ENCODE measurements around the gene IGFBP4.
"Not testable (repeated sequence)": the region's sequence is repeated elsewhere in the genome, so short reads cannot be mapped to it uniquely, and the experiment has no call there.

IGFBP4 gene

GRCh38 chr17:40443196-40443987, at the start of gene IGFBP4:
Gene IGFBP4, plus strand, starts transcription at chr17:40443450. Its CDS starts 286 bp downstream, at chr17:40443736.
- in situ Hi-C loops (cut with MboI; ENCODE audit: low sequenced_read_pairs): no loop called here

GRCh38 chr17:40399185-40399584, 44.1 kb upstream of the IGFBP4 start:
- DNase-seq (ENCODE audit: low spot score in 2 of 2): peak in 1 of 2 experiments; percentile 32
- in situ Hi-C loops (cut with MboI; ENCODE audit: low sequenced_read_pairs): loop anchor here (25.0 kb wide), 1 partner anchor 1488 kb away; no protein-coding TSS in a partner anchor
- peaks cover 100% of the 10 kb centered on the region for H3K36me3 ChIP-seq (replicated peaks)

More at GRCh38 chr17:40443196-40443987, at the start of gene IGFBP4:
- Histone ChIP-seq H3K36me3 (replicated peaks) (no peaks in the 10 kb centered on the region), H3K27me3 (ENCODE audit: low read depth) (no peaks in the 10 kb centered on the region), H3K9me3 (no peaks in the 10 kb centered on the region), H3K4me1 (peaks cover 14% of the 10 kb centered on the region), H3K4me3 (peak within 1 kb of the TSS; percentile 36)
- DNase-seq (ENCODE audit: low spot score in 2 of 2): peak; percentile 64 to 88

GRCh38 chr17:40402668-40403067, 40.6 kb upstream of the IGFBP4 start:
- DNase-seq (ENCODE audit: low spot score in 2 of 2): no peak
- in situ Hi-C loops (cut with MboI; ENCODE audit: low sequenced_read_pairs): no loop called here
- H3K36me3 ChIP-seq (replicated peaks): peaks cover 100% of the 10 kb centered on the region

More at GRCh38 chr17:40399185-40399584, 44.1 kb upstream of the IGFBP4 start:
- Histone ChIP-seq H3K4me1 (no peaks in the 10 kb centered on the region), H3K4me3 (no peak overlapping the region), H3K27me3 (ENCODE audit: low read depth) (no peaks in the 10 kb centered on the region), H3K9me3 (no peaks in the 10 kb centered on the region)

GRCh38 chr17:40404003-40404402, 39.2 kb upstream of the IGFBP4 start:
- in situ Hi-C loops (cut with MboI; ENCODE audit: low sequenced_read_pairs): no loop called here
- H3K27me3 ChIP-seq (ENCODE audit: low read depth): no peaks in the 10 kb centered on the region
- no peaks in the 10 kb centered on the region for H3K4me1 ChIP-seq
- no peak overlapping the region for H3K4me3 ChIP-seq
- no peak for DNase-seq (ENCODE audit: low spot score in 2 of 2)
- H3K9me3 ChIP-seq: no peaks in the 10 kb centered on the region
- peaks cover 99% of the 10 kb centered on the region for H3K36me3 ChIP-seq (replicated peaks)

More at GRCh38 chr17:40402668-40403067, 40.6 kb upstream of the IGFBP4 start:
- H3K9me3 ChIP-seq: no peaks in the 10 kb centered on the region
- H3K27me3 ChIP-seq (ENCODE audit: low read depth): no peaks in the 10 kb centered on the region
- no peaks in the 10 kb centered on the region for H3K4me1 ChIP-seq
- no peak overlapping the region for H3K4me3 ChIP-seq

- Histone ChIP-seq H3K27me3 (ENCODE audit: low read depth) (no peaks in the 10 kb centered on the region), H3K4me1 (peaks cover 3% of the 10 kb centered on the region; the same call in 1 of the 2 replicates), H3K9me3 (no peaks in the 10 kb centered on the region), H3K36me3 (replicated peaks) (peaks cover 97% of the 10 kb centered on the region), H3K4me3 (no peak overlapping the region)
- in situ Hi-C loops (cut with MboI; ENCODE audit: low sequenced_read_pairs): no loop called here
- no peak for DNase-seq (ENCODE audit: low spot score in 2 of 2)
These were observed 35.8 kb upstream of the IGFBP4 start for GRCh38 chr17:40407460-40407859.

- H3K4me1 ChIP-seq; H3K4me3 ChIP-seq; H3K9me3 ChIP-seq; DNase-seq (ENCODE audit: low spot score in 2 of 2); H3K27me3 ChIP-seq (ENCODE audit: low read depth); in situ Hi-C loops (cut with MboI; ENCODE audit: low sequenced_read_pairs): not testable (repeated sequence)
- H3K36me3 ChIP-seq (replicated peaks): peaks cover 97% of the 10 kb centered on the region
These were observed 33.7 kb upstream of the IGFBP4 start for GRCh38 chr17:40409540-40409939.

- Histone ChIP-seq H3K4me1 (peaks cover 3% of the 10 kb centered on the region; the same call in 1 of the 2 replicates), H3K27me3 (ENCODE audit: low read depth) (no peaks in the 10 kb centered on the region), H3K4me3 (no peak overlapping the region), H3K9me3 (no peaks in the 10 kb centered on the region), H3K36me3 (replicated peaks) (peaks cover 97% of the 10 kb centered on the region)
- in situ Hi-C loops (cut with MboI; ENCODE audit: low sequenced_read_pairs): no loop called here
- DNase-seq (ENCODE audit: low spot score in 2 of 2): no peak
These were observed 33.2 kb upstream of the IGFBP4 start for GRCh38 chr17:40410082-40410481.

- H3K4me1 ChIP-seq: peaks cover 11% of the 10 kb centered on the region
- no peak overlapping the region for H3K4me3 ChIP-seq
- H3K36me3 ChIP-seq (replicated peaks): peaks cover 96% of the 10 kb centered on the region
- H3K9me3 ChIP-seq: no peaks in the 10 kb centered on the region
- H3K27me3 ChIP-seq (ENCODE audit: low read depth): no peaks in the 10 kb centered on the region
- in situ Hi-C loops (cut with MboI; ENCODE audit: low sequenced_read_pairs): no loop called here
- DNase-seq (ENCODE audit: low spot score in 2 of 2): no peak
These were observed 31.4 kb upstream of the IGFBP4 start for GRCh38 chr17:40411821-40412220.

- H3K4me1 ChIP-seq: peaks cover 11% of the 10 kb centered on the region
- peaks cover 87% of the 10 kb centered on the region for H3K36me3 ChIP-seq (replicated peaks)
- H3K9me3 ChIP-seq: no peaks in the 10 kb centered on the region
- H3K27me3 ChIP-seq (ENCODE audit: low read depth): no peaks in the 10 kb centered on the region
- DNase-seq (ENCODE audit: low spot score in 2 of 2): no peak
- H3K4me3 ChIP-seq: no peak overlapping the region
- in situ Hi-C loops (cut with MboI; ENCODE audit: low sequenced_read_pairs): no loop called here
These were observed 30.4 kb upstream of the IGFBP4 start for GRCh38 chr17:40412880-40413279.

GRCh38 chr17:40414312-40414711, 28.9 kb upstream of the IGFBP4 start:
- Histone ChIP-seq H3K36me3 (replicated peaks) (peaks cover 76% of the 10 kb centered on the region), H3K4me1 (peaks cover 15% of the 10 kb centered on the region)
- DNase-seq (ENCODE audit: low spot score in 2 of 2); in situ Hi-C loops (cut with MboI; ENCODE audit: low sequenced_read_pairs); H3K27me3 ChIP-seq (ENCODE audit: low read depth); H3K4me3 ChIP-seq; H3K9me3 ChIP-seq: not testable (repeated sequence)

- Histone ChIP-seq H3K36me3 (replicated peaks) (peaks cover 65% of the 10 kb centered on the region), H3K4me1 (peaks cover 15% of the 10 kb centered on the region), H3K27me3 (ENCODE audit: low read depth) (no peaks in the 10 kb centered on the region), H3K4me3 (peak overlapping the region; percentile 89), H3K9me3 (no peaks in the 10 kb centered on the region)
- peak in 1 of 2 experiments; percentile 60 for DNase-seq (ENCODE audit: low spot score in 2 of 2)
- in situ Hi-C loops (cut with MboI; ENCODE audit: low sequenced_read_pairs): no loop called here
These were observed 27.9 kb upstream of the IGFBP4 start for GRCh38 chr17:40415390-40415789.

- Histone ChIP-seq H3K27me3 (ENCODE audit: low read depth) (no peaks in the 10 kb centered on the region), H3K4me1 (peaks cover 13% of the 10 kb centered on the region), H3K36me3 (replicated peaks) (peaks cover 52% of the 10 kb centered on the region), H3K4me3 (peak overlapping the region; percentile 89), H3K9me3 (no peaks in the 10 kb centered on the region)
- DNase-seq (ENCODE audit: low spot score in 2 of 2): no peak
- in situ Hi-C loops (cut with MboI; ENCODE audit: low sequenced_read_pairs): no loop called here
These were observed 26.6 kb upstream of the IGFBP4 start for GRCh38 chr17:40416671-40417070.

GRCh38 chr17:40417258-40417608, 26.0 kb upstream of the IGFBP4 start:
- Histone ChIP-seq H3K4me3 (peak overlapping the region; percentile 89), H3K36me3 (replicated peaks) (peaks cover 47% of the 10 kb centered on the region), H3K9me3 (no peaks in the 10 kb centered on the region), H3K27me3 (ENCODE audit: low read depth) (no peaks in the 10 kb centered on the region), H3K4me1 (peaks cover 13% of the 10 kb centered on the region)
- peak; percentile 19 to 51 for DNase-seq (ENCODE audit: low spot score in 2 of 2)
- in situ Hi-C loops (cut with MboI; ENCODE audit: low sequenced_read_pairs): no loop called here

GRCh38 chr17:40417609-40418427, 25.4 kb upstream of the IGFBP4 start, which contains the start of gene TOP2A:
Gene TOP2A, minus strand, starts transcription at chr17:40417896. Its CDS starts 105 bp downstream, at chr17:40417791.
- peak within 1 kb of the TSS; percentile 89 for H3K4me3 ChIP-seq
- H3K4me1 ChIP-seq: peaks cover 16% of the 10 kb centered on the region
- peaks cover 41% of the 10 kb centered on the region for H3K36me3 ChIP-seq (replicated peaks)
- no peaks in the 10 kb centered on the region for H3K27me3 ChIP-seq (ENCODE audit: low read depth)
- in situ Hi-C loops (cut with MboI; ENCODE audit: low sequenced_read_pairs): no loop called here
- DNase-seq (ENCODE audit: low spot score in 2 of 2): peak; percentile 99
- no peaks in the 10 kb centered on the region for H3K9me3 ChIP-seq

Data from HAP-1 (cell line).